Ramos (cell line): ENCODE measurements around the gene KCNK3.
"Not testable (repeated sequence)": the region's sequence is repeated elsewhere in the genome, so short reads cannot be mapped to it uniquely, and the experiment has no call there.

ENCODE experiments used
- in situ Hi-C: fragments of 300-500 bp; cut with MboI; formaldehyde crosslinking; loops from one replicate; pipeline ENCODE4 v1.14.3; 2022; ENCODE audit warnings: low sequenced_read_pairs; ENCODE audit not compliant: unreplicated experiment

The KCNK3 gene

GRCh38 chr2:26692279-26692896 lies at the start of gene KCNK3:
TSS of gene KCNK3 (plus strand) at chr2:26692722. CDS start at chr2:26692876, 154 bp downstream.
- in situ Hi-C loops, result no loop called here

GRCh38 chr2:26644188-26644835 lies 48.2 kb upstream of the KCNK3 start:
- in situ Hi-C loops, result no loop called here

GRCh38 chr2:26645762-26646161 lies 46.8 kb upstream of the KCNK3 start:
- in situ Hi-C loops, result no loop called here

GRCh38 chr2:26646986-26647672 lies 45.4 kb upstream of the KCNK3 start:
- in situ Hi-C loops, result no loop called here

- in situ Hi-C loops, result no loop called here
These were observed 44.5 kb upstream of the KCNK3 start for GRCh38 chr2:26647981-26648380.

- in situ Hi-C loops, result no loop called here
These were observed 44.0 kb upstream of the KCNK3 start for GRCh38 chr2:26648516-26648915.

GRCh38 chr2:26649322-26649721 lies 43.2 kb upstream of the KCNK3 start:
- in situ Hi-C loops, result no loop called here

- in situ Hi-C loops, result no loop called here
These were observed 42.4 kb upstream of the KCNK3 start for GRCh38 chr2:26649992-26650712.

GRCh38 chr2:26650713-26651469 lies 41.6 kb upstream of the KCNK3 start:
- in situ Hi-C loops, result no loop called here

- in situ Hi-C loops, result no loop called here
These were observed 41.1 kb upstream of the KCNK3 start for GRCh38 chr2:26651470-26651771.

GRCh38 chr2:26651799-26652198 lies 40.7 kb upstream of the KCNK3 start:
- in situ Hi-C loops, result no loop called here

GRCh38 chr2:26652361-26653041 lies 40.0 kb upstream of the KCNK3 start:
- in situ Hi-C loops, result no loop called here

- in situ Hi-C loops, result no loop called here
These were observed 39.1 kb upstream of the KCNK3 start for GRCh38 chr2:26653207-26654060.

- in situ Hi-C loops, result no loop called here
These were observed 38.5 kb upstream of the KCNK3 start for GRCh38 chr2:26654061-26654340.

- in situ Hi-C loops, result not testable (repeated sequence)
These were observed 37.4 kb upstream of the KCNK3 start for GRCh38 chr2:26655120-26655519.

- in situ Hi-C loops, result no loop called here
These were observed 36.8 kb upstream of the KCNK3 start for GRCh38 chr2:26655611-26656195.

GRCh38 chr2:26657265-26657664 lies 35.3 kb upstream of the KCNK3 start:
- in situ Hi-C loops, result no loop called here

- in situ Hi-C loops, result no loop called here
These were observed 33.7 kb upstream of the KCNK3 start for GRCh38 chr2:26658691-26659346.
